ENCODE results near the gene STAG1. TPM values are rescaled to one million over a fixed set of nuclear protein-coding genes. Genes with fewer than 3 reads are reported as not detected.

The STAG1 gene
- total and polyA plus RNA-seq, 12 donors: 7.5 to 39.8 (median 24.6) TPM

- peaks cover 3 to 27% (median 18%) of the 10 kb centered on the region in 3 donors for H3K9me3 ChIP-seq (replicated peaks in 1 of 3)
- no peak for DNase-seq
- no peak overlapping the region for H3K4me3 ChIP-seq
- WGBS, 4 donors: 94 to 100% (median 97%) methylated on average over 2 of the region's 2 CpGs
- intact Hi-C loops (cut with DNase I): no loop called here
- TF ChIP-seq CTCF (IDR thresholded peaks at IDR 0.05) (no peak), POLR2A (IDR thresholded peaks at IDR 0.05) (no peak)
- H3K4me1 ChIP-seq (replicated peaks in 1 of 2): peaks cover 0 to 3% of the 10 kb centered on the region in 2 donors
- no peak overlapping the region for H3K27ac ChIP-seq
- no peaks in the 10 kb centered on the region for H3K27me3 ChIP-seq
- no peaks in the 10 kb centered on the region for H3K36me3 ChIP-seq (replicated peaks in 1 of 2)
Observed at GRCh38 chr3:136457793-136458192, 294.4 kb downstream of the STAG1 start.

- no peaks in the 10 kb centered on the region for H3K27me3 ChIP-seq
- H3K27ac ChIP-seq: no peak overlapping the region
- TF ChIP-seq POLR2A (IDR thresholded peaks at IDR 0.05) (no peak), CTCF (IDR thresholded peaks at IDR 0.05) (no peak)
- H3K4me3 ChIP-seq: no peak overlapping the region
- peaks cover 3 to 27% (median 18%) of the 10 kb centered on the region in 3 donors for H3K9me3 ChIP-seq (replicated peaks in 1 of 3)
- peaks cover 0 to 3% of the 10 kb centered on the region in 2 donors for H3K4me1 ChIP-seq (replicated peaks in 1 of 2)
- intact Hi-C loops (cut with DNase I): no loop called here
- 95 to 98% (median 96%) methylated on average over 2 of the region's 2 CpGs for WGBS, 4 donors
- H3K36me3 ChIP-seq (replicated peaks in 1 of 2): peaks cover 0 to 4% of the 10 kb centered on the region in 2 donors
- no peak for DNase-seq
Observed at GRCh38 chr3:136456196-136456595, 296.0 kb downstream of the STAG1 start.

GRCh38 chr3:136444581-136444980 lies 307.6 kb downstream of the STAG1 start:
- Histone ChIP-seq H3K9me3 (replicated peaks in 1 of 3) (no peaks in the 10 kb centered on the region), H3K27me3 (no peaks in the 10 kb centered on the region), H3K4me3 (no peak overlapping the region), H3K4me1 (replicated peaks in 1 of 2) (no peaks in the 10 kb centered on the region), H3K27ac (no peak overlapping the region), H3K36me3 (replicated peaks in 1 of 2) (no peaks in the 10 kb centered on the region)
- WGBS, 4 donors: 95 to 100% (median 97%) methylated on average over 3 of the region's 3 CpGs
- intact Hi-C loops (cut with DNase I): no loop called here
- TF ChIP-seq CTCF (IDR thresholded peaks at IDR 0.05) (no peak), POLR2A (IDR thresholded peaks at IDR 0.05) (no peak)
- DNase-seq: no peak

- no peaks in the 10 kb centered on the region for H3K4me1 ChIP-seq (replicated peaks in 1 of 2)
- WGBS, 4 donors: 88 to 92% (median 91%) methylated on average over 2 of the region's 2 CpGs
- no peak for TF ChIP-seq POLR2A (IDR thresholded peaks at IDR 0.05)
- H3K36me3 ChIP-seq (replicated peaks in 1 of 2): no peaks in the 10 kb centered on the region
- H3K9me3 ChIP-seq (replicated peaks in 1 of 3): no peaks in the 10 kb centered on the region
- no peaks in the 10 kb centered on the region for H3K27me3 ChIP-seq
- DNase-seq: no peak
- intact Hi-C loops (cut with DNase I): no loop called here
- no peak overlapping the region for H3K4me3 ChIP-seq
- H3K27ac ChIP-seq: no peak overlapping the region
Observed at GRCh38 chr3:136437043-136437442, 315.1 kb downstream of the STAG1 start.

GRCh38 chr3:136434429-136434828 lies 317.7 kb downstream of the STAG1 start:
- WGBS, 4 donors: 34 to 54% (median 49%) methylated on average over 2 of the region's 2 CpGs
- DNase-seq: no peak
- Histone ChIP-seq H3K4me1 (replicated peaks in 1 of 2) (no peaks in the 10 kb centered on the region), H3K9me3 (replicated peaks in 1 of 3) (no peaks in the 10 kb centered on the region), H3K27ac (no peak overlapping the region), H3K27me3 (no peaks in the 10 kb centered on the region), H3K4me3 (no peak overlapping the region), H3K36me3 (replicated peaks in 1 of 2) (no peaks in the 10 kb centered on the region)
- TF ChIP-seq POLR2A (IDR thresholded peaks at IDR 0.05): no peak
- TF ChIP-seq CTCF (IDR thresholded peaks at IDR 0.05): no peak
- intact Hi-C loops (cut with DNase I): no loop called here
